WTC11 (cell line): ENCODE measurements around the gene USP34. TPM values are rescaled to one million over a fixed set of nuclear protein-coding genes. Genes with fewer than 3 reads are reported as not detected.

Experiments used
- ATAC-seq: fragments of 200-7000 bp; cut with Tn5 transposase; 2 replicates; pipeline ENCODE4 v1.10.0; 2021; ENCODE audit warnings: mild to moderate bottlenecking, moderate library complexity
- CTCF ChIA-PET: fragments of 300-600 bp; sonication (Branson Sonifier 250); formaldehyde crosslinking; loops from one replicate; lab custom pipeline; 2021; ENCODE audit warnings: antibody characterized with exemption; lab: Charles Lee
- POLR2A ChIA-PET: fragments of 350-600 bp; sonication (Branson Sonifier 250); formaldehyde crosslinking; loops from one replicate; lab custom pipeline; 2021; ENCODE audit warnings: antibody characterized with exemption; lab: Charles Lee
- DNase-seq: peaks from one replicate; pipeline ENCODE4 v3.0.0; 2021; ENCODE audit warnings: low spot score
- H3K27ac Mint-ChIP-seq: 2 replicates; pipeline ENCODE4 v1.8.0; 2021; ENCODE audit warnings: mixed read lengths
- H3K27me3 Mint-ChIP-seq: 2 replicates; pipeline ENCODE4 v1.8.0; 2021; ENCODE audit warnings: low read depth, mild to moderate bottlenecking, moderate library complexity, mixed read lengths
- H3K36me3 Mint-ChIP-seq: 2 replicates; pipeline ENCODE4 v1.8.0; 2021; ENCODE audit warnings: mixed read lengths
- H3K4me1 Mint-ChIP-seq: 2 replicates; pipeline ENCODE4 v1.8.0; 2022; ENCODE audit warnings: mixed read lengths
- H3K4me3 Mint-ChIP-seq: 2 replicates; pipeline ENCODE4 v1.8.0; 2021; ENCODE audit warnings: mild to moderate bottlenecking, moderate library complexity, mixed read lengths
- H3K9me3 Mint-ChIP-seq: 2 replicates; pipeline ENCODE4 v1.8.0; 2021; ENCODE audit warnings: mixed read lengths
- ATF6 ChIP-seq: sonication (generic); formaldehyde crosslinking; IDR thresholded peaks from 2 replicates; pipeline ENCODE4 v1.8.1; 2023; ENCODE audit warnings: mild to moderate bottlenecking, missing genetic modification reagents
- CREB1 ChIP-seq: sonication (generic); formaldehyde crosslinking; IDR thresholded peaks from 2 replicates; pipeline ENCODE4 v1.8.0; 2023; ENCODE audit warnings: mild to moderate bottlenecking, missing genetic modification reagents
- CTCF ChIP-seq: fragments of 200-600 bp; IDR thresholded peaks from 2 replicates; pipeline ENCODE4 v1.8.0; 2022; ENCODE audit warnings: antibody characterized with exemption
- E2F1 ChIP-seq: sonication (generic); formaldehyde crosslinking; IDR thresholded peaks from 2 replicates; pipeline ENCODE4 v1.8.0; 2022; ENCODE audit warnings: mild to moderate bottlenecking, missing genetic modification reagents
- MYBL2 ChIP-seq: sonication (generic); formaldehyde crosslinking; IDR thresholded peaks from 2 replicates; pipeline ENCODE4 v1.8.1; 2023; ENCODE audit warnings: mild to moderate bottlenecking, moderate library complexity, missing genetic modification reagents
- NR1H2 ChIP-seq: sonication (generic); formaldehyde crosslinking; IDR thresholded peaks from 2 replicates; pipeline ENCODE4 v1.9.0; 2021; ENCODE audit warnings: mild to moderate bottlenecking, moderate library complexity, missing genetic modification reagents
- NR3C1 ChIP-seq: sonication (generic); formaldehyde crosslinking; conservative IDR thresholded peaks from 2 replicates; pipeline ENCODE4 v1.8.1; 2023; ENCODE audit warnings: low read depth, mild to moderate bottlenecking, missing genetic modification reagents
- PRRX2 ChIP-seq: fragments of 250-450 bp; sonication (Bioruptor Pico); IDR thresholded peaks from 2 replicates; pipeline ENCODE4 v1.8.0; 2021; ENCODE audit warnings: mild to moderate bottlenecking
- RELA ChIP-seq: sonication (generic); formaldehyde crosslinking; IDR thresholded peaks from 2 replicates; pipeline ENCODE4 v1.8.1; 2022; ENCODE audit warnings: missing genetic modification reagents, mild to moderate bottlenecking, borderline replicate concordance
- TCF7 ChIP-seq: sonication (generic); formaldehyde crosslinking; IDR thresholded peaks from 2 replicates; pipeline ENCODE4 v1.8.0; 2022; ENCODE audit warnings: mild to moderate bottlenecking, low read depth, missing genetic modification reagents, moderate library complexity
- TEAD1 ChIP-seq: sonication (generic); formaldehyde crosslinking; IDR thresholded peaks from 2 replicates; pipeline ENCODE4 v1.8.0; 2022; ENCODE audit warnings: mild to moderate bottlenecking, missing genetic modification reagents
- TP53 ChIP-seq: sonication (generic); formaldehyde crosslinking; IDR thresholded peaks from 2 replicates; pipeline ENCODE4 v1.8.1; 2023; ENCODE audit warnings: mild to moderate bottlenecking, missing genetic modification reagents
- ZBTB21 ChIP-seq: sonication (generic); formaldehyde crosslinking; IDR thresholded peaks from 2 replicates; pipeline ENCODE4 v1.8.1; 2023; ENCODE audit warnings: mild to moderate bottlenecking, missing genetic modification reagents, borderline replicate concordance
- ZBTB43 ChIP-seq: sonication (generic); formaldehyde crosslinking; IDR thresholded peaks from 2 replicates; pipeline ENCODE4 v1.8.1; 2023; ENCODE audit warnings: mild to moderate bottlenecking, missing genetic modification reagents
- ZNF671 ChIP-seq: fragments of 250-450 bp; sonication (Bioruptor Pico); IDR thresholded peaks from 2 replicates; pipeline ENCODE4 v1.8.0; 2021; ENCODE audit warnings: mild to moderate bottlenecking
- total RNA-seq: library from RNA; stranded (reverse); gene quantifications from 3 replicates; pipeline ENCODE4 v1.2.3, GENCODE V29; 2021

Gene USP34
- total RNA-seq, 1 experiment from 2014 or later = 92.3 TPM

GRCh38 chr2:61185231-61185728, 285.6 kb downstream of the USP34 start:
- Mint-ChIP-seq H3K9me3 (no peaks in the 10 kb centered on the region), H3K4me1 (peaks cover 15% of the 10 kb centered on the region), H3K27me3 (no peaks in the 10 kb centered on the region)
- ChIA-PET CTCF (no interaction called here), POLR2A (interaction anchor here (0.7 kb wide), 1 partner anchor 140 kb away, joined by 3 read pairs; no protein-coding TSS in a partner anchor)
- TF ChIP-seq ZBTB43 (CRISPR knock-in tag) = no peak
- TF ChIP-seq RELA (CRISPR knock-in tag) = no peak
- TF ChIP-seq NR3C1 = no peak
- TF ChIP-seq MYBL2 = no peak
- no peak for TF ChIP-seq TCF7 (CRISPR knock-in tag)
- TF ChIP-seq E2F1 (CRISPR knock-in tag) = no peak
- no peak for TF ChIP-seq ZBTB21
- TF ChIP-seq, all 79 proteins: peak for 0
- DNase-seq = no peak
- H3K36me3 Mint-ChIP-seq = peaks cover 91% of the 10 kb centered on the region
- ATAC-seq = peak; percentile 55
- H3K27ac Mint-ChIP-seq = peak overlapping the region; percentile 24
- H3K4me3 Mint-ChIP-seq = no peak overlapping the region

- 0 out of 2 replicates have a peak overlapping the region, but pooled peaks have one; percentile 9 for H3K27ac Mint-ChIP-seq
- H3K27me3 Mint-ChIP-seq = no peaks in the 10 kb centered on the region
- peaks cover 23% of the 10 kb centered on the region for H3K4me1 Mint-ChIP-seq
- H3K4me3 Mint-ChIP-seq = no peak overlapping the region
- ATAC-seq (no peak), DNase-seq (no peak)
- CTCF ChIA-PET = no interaction called here
- no peak for TF ChIP-seq CTCF
- TF ChIP-seq PRRX2 (CRISPR knock-in tag) = no peak
- no peak for TF ChIP-seq TEAD1
- POLR2A ChIA-PET = interaction anchor here (0.7 kb wide), 1 partner anchor 141 kb away, joined by 3 read pairs; no protein-coding TSS in a partner anchor
- peaks cover 87% of the 10 kb centered on the region for H3K36me3 Mint-ChIP-seq
- no peaks in the 10 kb centered on the region for H3K9me3 Mint-ChIP-seq
Measured at GRCh38 chr2:61184263-61184662, 286.6 kb downstream of the USP34 start.

GRCh38 chr2:61183795-61184194, 287.1 kb downstream of the USP34 start:
- peaks cover 85% of the 10 kb centered on the region for H3K36me3 Mint-ChIP-seq
- 0 out of 2 replicates have a peak overlapping the region, but pooled peaks have one; percentile 9 for H3K27ac Mint-ChIP-seq
- no peaks in the 10 kb centered on the region for H3K9me3 Mint-ChIP-seq
- H3K4me1 Mint-ChIP-seq = peaks cover 26% of the 10 kb centered on the region
- H3K27me3 Mint-ChIP-seq = no peaks in the 10 kb centered on the region
- CTCF ChIA-PET = no interaction called here
- TF ChIP-seq ATF6 (CRISPR knock-in tag) (no peak), CREB1 (CRISPR knock-in tag) (no peak), TP53 (CRISPR knock-in tag) (no peak), NR1H2 (CRISPR knock-in tag) (no peak), ZNF671 (CRISPR knock-in tag) (no peak)
- DNase-seq = no peak
- no peak for ATAC-seq
- POLR2A ChIA-PET = no interaction called here
- H3K4me3 Mint-ChIP-seq = no peak overlapping the region
